Stimulated activated effector memory CD8-positive, alpha-beta T cell treated with anti-CD3 and anti-CD28 coated beads, Interleukin-12 subunit alpha, Interleukin-12 subunit beta, amount 100 ng/mL, for 72 hours (primary cell): ENCODE measurements around the gene RAD54L2.
"Not testable (repeated sequence)": the region's sequence is repeated elsewhere in the genome, so short reads cannot be mapped to it uniquely, and the experiment has no call there.

Source experiments
- ATAC-seq: fragments of 150-1000 bp; cut with Tn5 transposase; 2 replicates; pipeline ENCODE4 v1.10.0; 2021
- DNase-seq, 2 donors: peaks; one replicate each; pipeline ENCODE4 v3.0.0; 2021 to 2022; ENCODE audit warnings: low spot score in 2 of 2
- H3K27ac Mint-ChIP-seq: one replicate; pipeline ENCODE4 v1.8.0; 2022; ENCODE audit warnings: mild to moderate bottlenecking, mixed read lengths
- H3K36me3 Mint-ChIP-seq: one replicate; pipeline ENCODE4 v1.8.0; 2022; ENCODE audit warnings: mild to moderate bottlenecking, mixed read lengths
- H3K4me1 Mint-ChIP-seq: one replicate; pipeline ENCODE4 v1.8.0; 2022; ENCODE audit warnings: mixed read lengths
- H3K4me3 Mint-ChIP-seq: one replicate; pipeline ENCODE4 v1.8.0; 2022; ENCODE audit warnings: mild to moderate bottlenecking, mixed read lengths
- H3K9me3 Mint-ChIP-seq: one replicate; pipeline ENCODE4 v1.8.0; 2022; ENCODE audit warnings: mixed read lengths

Gene RAD54L2, protein sequence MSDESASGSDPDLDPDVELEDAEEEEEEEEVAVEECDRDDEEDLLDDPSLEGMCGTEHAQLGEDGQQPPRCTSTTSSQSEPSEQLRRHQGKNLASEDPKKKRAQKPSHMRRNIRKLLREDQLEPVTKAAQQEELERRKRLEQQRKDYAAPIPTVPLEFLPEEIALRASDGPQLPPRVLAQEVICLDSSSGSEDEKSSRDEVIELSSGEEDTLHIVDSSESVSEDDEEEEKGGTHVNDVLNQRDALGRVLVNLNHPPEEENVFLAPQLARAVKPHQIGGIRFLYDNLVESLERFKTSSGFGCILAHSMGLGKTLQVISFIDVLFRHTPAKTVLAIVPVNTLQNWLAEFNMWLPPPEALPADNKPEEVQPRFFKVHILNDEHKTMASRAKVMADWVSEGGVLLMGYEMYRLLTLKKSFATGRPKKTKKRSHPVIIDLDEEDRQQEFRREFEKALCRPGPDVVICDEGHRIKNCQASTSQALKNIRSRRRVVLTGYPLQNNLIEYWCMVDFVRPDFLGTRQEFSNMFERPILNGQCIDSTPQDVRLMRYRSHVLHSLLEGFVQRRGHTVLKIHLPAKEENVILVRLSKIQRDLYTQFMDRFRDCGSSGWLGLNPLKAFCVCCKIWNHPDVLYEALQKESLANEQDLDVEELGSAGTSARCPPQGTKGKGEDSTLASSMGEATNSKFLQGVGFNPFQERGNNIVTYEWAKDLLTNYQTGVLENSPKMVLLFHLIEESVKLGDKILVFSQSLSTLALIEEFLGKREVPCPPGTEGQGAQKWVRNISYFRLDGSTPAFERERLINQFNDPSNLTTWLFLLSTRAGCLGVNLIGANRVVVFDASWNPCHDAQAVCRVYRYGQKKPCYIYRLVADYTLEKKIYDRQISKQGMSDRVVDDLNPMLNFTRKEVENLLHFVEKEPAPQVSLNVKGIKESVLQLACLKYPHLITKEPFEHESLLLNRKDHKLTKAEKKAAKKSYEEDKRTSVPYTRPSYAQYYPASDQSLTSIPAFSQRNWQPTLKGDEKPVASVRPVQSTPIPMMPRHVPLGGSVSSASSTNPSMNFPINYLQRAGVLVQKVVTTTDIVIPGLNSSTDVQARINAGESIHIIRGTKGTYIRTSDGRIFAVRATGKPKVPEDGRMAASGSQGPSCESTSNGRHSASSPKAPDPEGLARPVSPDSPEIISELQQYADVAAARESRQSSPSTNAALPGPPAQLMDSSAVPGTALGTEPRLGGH (N-terminal part only)

DNA sequence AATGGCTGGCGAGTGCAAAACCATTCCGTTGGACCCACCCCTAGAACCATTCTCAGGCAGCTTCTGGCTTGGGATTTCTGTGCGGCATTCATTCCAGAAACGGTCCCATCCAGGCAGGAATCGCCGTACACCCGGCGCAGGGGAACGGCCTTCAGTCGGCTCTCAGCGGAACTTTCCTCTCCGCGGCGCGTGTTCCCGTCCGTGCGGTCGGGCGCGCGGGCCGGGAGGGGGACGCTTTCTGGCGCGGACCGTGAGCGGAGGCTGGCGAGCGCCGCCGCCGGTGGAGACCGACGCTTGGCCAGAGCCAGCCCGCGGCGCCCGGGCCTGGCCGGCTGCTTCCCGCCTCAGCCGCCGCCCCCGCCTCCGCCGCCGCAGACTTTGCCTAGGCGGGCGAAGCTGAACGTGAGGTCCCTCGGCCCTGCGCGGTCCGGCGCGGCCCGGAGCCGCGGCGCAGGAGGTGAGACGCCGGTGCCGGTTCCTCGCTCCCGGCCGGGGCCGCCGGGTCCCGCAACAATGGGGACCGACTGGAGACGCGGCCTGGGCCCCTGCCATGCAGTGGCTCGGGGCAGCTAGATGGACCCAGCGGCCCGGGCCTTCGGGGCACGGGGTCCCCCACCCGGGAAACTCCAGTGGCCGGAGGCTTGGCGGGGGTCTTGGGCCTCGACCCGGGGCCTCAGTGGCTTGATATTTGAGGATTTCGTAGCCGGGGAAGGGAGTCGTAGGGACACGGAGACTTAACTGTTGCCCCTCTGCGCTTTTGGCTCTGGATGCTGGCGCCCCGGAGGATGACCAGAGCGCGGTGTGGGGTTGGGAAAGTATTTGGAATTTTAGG, at the start of gene RAD54L2:
Gene RAD54L2 (plus strand): TSS at position 261 of the 832 bp plus-strand sequence. CDS start 51,702 bp downstream, outside the sequence.
- Mint-ChIP-seq H3K27ac (peak within 1 kb of the TSS; percentile 87), H3K36me3 (peaks cover 44% of the 10 kb centered on the region), H3K9me3 (no peaks in the 10 kb centered on the region), H3K4me1 (peaks cover 23% of the 10 kb centered on the region), H3K4me3 (peak within 1 kb of the TSS; percentile 83)
- DNase-seq = peak; percentile 76 to 90
- ATAC-seq = peak; percentile 89

- Mint-ChIP-seq H3K27ac (peak overlapping the region; percentile 92), H3K9me3 (no peaks in the 10 kb centered on the region), H3K4me1 (peaks cover 9% of the 10 kb centered on the region), H3K4me3 (peak overlapping the region; percentile 98), H3K36me3 (peaks cover 54% of the 10 kb centered on the region)
- peak; percentile 76 to 92 for DNase-seq
- ATAC-seq = peak; percentile 82
Measured at GRCh38 chr3:51498876-51499738, 39.4 kb upstream of the RAD54L2 start.

GRCh38 chr3:51500632-51501131, 37.8 kb upstream of the RAD54L2 start:
- Mint-ChIP-seq H3K27ac (peak overlapping the region; percentile 92), H3K36me3 (peaks cover 39% of the 10 kb centered on the region), H3K9me3 (no peaks in the 10 kb centered on the region), H3K4me1 (peaks cover 9% of the 10 kb centered on the region), H3K4me3 (peak overlapping the region; percentile 98)
- no peak for DNase-seq
- no peak for ATAC-seq

DNA sequence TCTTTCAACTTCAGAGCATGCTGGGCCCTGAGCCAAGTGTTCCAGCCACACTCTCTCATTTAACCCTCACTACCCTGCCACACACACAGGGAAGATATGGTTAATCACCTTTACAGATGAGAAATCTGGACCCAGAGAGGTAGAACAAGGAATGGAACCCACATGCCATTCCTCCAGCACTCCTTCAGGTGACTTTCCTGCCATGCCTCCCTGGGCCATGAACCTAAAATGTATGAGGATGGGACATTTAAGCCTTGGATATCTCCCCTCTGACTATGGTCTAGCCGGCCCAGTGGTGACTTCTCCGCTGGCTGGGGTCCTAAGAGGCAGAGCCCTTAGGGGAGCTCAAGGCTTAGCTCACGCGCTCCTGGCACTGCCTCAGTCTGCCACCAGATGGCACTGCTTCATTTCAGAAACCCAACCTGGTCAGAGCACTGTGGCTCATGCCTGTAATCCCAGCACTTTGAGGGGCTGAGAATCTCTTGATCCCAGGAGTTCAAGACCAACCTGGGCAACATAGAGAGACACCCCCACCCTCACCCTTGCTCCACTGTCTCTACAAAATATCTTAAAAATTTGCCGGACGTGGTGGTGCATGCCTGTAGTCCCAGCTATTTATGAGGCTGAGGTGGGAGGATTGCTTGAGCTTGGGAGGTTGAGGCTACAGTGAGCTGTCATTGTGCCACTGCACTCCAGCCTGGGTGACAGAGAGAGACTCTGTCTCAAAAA, 36.5 kb upstream of the RAD54L2 start:
- peak; percentile 11 for ATAC-seq
- H3K27ac Mint-ChIP-seq = peak overlapping the region; percentile 81

DNA sequence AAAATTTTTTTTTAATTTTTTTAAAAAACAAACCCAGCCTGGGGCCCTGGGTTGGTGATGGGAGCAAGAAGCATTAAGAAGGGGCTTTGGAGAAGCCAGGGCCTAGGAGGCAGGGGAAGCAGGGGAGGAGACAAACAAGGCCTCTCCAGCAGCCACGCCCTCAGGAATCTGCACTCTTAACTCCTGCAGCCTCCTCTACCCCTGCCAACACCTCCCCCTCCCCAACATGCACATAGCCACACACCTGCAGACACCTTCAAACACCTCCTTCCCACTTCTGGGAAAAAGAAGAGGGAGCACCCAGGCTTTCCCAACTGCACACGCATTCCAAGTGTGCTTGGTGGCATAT, 36.0 kb upstream of the RAD54L2 start:
- Mint-ChIP-seq H3K27ac (no peak overlapping the region), H3K4me1 (peaks cover 9% of the 10 kb centered on the region), H3K4me3 (no peak overlapping the region), H3K9me3 (no peaks in the 10 kb centered on the region), H3K36me3 (peaks cover 20% of the 10 kb centered on the region)
- DNase-seq = no peak
- ATAC-seq = no peak

More for the DNA sequence above, 36.5 kb upstream of the RAD54L2 start:
- Mint-ChIP-seq H3K9me3 (no peaks in the 10 kb centered on the region), H3K4me1 (peaks cover 9% of the 10 kb centered on the region), H3K36me3 (peaks cover 26% of the 10 kb centered on the region), H3K4me3 (no peak overlapping the region)
- peak; percentile 76 to 93 for DNase-seq

- DNase-seq (no peak), ATAC-seq (no peak)
- Mint-ChIP-seq H3K9me3 (no peaks in the 10 kb centered on the region), H3K4me1 (peaks cover 9% of the 10 kb centered on the region), H3K27ac (no peak overlapping the region), H3K4me3 (no peak overlapping the region), H3K36me3 (peaks cover 16% of the 10 kb centered on the region)
Measured at GRCh38 chr3:51503007-51503406, 35.5 kb upstream of the RAD54L2 start.

DNA sequence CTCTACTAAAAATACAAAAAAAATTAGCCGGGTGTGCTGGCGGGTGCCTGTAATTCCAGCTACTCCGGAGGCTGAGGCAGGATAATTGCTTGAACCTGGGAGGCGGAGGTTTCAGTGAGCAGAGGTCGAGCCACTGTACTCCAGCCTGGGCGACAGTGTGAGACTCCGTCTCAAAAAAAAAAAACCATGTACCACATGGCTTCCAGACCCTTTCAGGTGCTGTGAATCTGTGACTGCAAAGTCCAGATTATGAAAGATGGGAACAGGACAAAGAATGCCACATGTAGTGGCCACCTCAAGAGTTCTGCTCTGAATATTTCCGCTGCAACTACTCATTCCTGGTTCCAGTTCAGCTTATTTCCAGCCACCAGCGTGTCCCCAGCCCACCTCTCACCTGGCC, 30.3 kb upstream of the RAD54L2 start:
- Mint-ChIP-seq H3K9me3 (no peaks in the 10 kb centered on the region), H3K4me1 (peaks cover 6% of the 10 kb centered on the region), H3K27ac (no peak overlapping the region), H3K36me3 (no peaks in the 10 kb centered on the region), H3K4me3 (no peak overlapping the region)
- ATAC-seq = no peak
- no peak for DNase-seq

- peaks cover 6% of the 10 kb centered on the region for H3K4me1 Mint-ChIP-seq
- no peak overlapping the region for H3K4me3 Mint-ChIP-seq
- ATAC-seq = no peak
- H3K9me3 Mint-ChIP-seq = no peaks in the 10 kb centered on the region
- H3K36me3 Mint-ChIP-seq = no peaks in the 10 kb centered on the region
- DNase-seq = no peak
- no peak overlapping the region for H3K27ac Mint-ChIP-seq
Measured at GRCh38 chr3:51510996-51511395, 27.5 kb upstream of the RAD54L2 start.

DNA sequence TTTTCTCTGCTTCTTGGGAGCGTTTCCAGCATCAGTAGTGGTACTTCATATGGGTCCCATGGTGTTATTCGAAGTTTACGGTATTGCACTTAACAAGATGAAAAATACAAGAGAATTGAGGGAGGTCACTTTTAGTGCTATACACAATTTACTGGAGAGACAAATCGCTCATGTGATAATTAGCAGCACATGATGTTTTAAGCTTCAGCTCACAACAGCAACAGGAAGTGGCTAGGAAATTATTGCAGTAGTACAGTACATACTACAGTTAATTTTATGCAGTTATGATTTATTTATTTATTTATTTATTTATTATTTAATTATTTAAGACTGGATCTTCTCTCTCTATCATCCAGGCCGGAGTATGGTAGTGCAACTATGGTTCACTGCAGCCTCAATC, 24.3 kb upstream of the RAD54L2 start:
- no peak for DNase-seq
- Mint-ChIP-seq H3K27ac (no peak overlapping the region), H3K4me1 (peaks cover 6% of the 10 kb centered on the region), H3K4me3 (no peak overlapping the region), H3K9me3 (no peaks in the 10 kb centered on the region), H3K36me3 (no peaks in the 10 kb centered on the region)
- ATAC-seq = no peak

GRCh38 chr3:51519848-51520247, 18.7 kb upstream of the RAD54L2 start:
- peaks cover 6% of the 10 kb centered on the region for H3K4me1 Mint-ChIP-seq
- H3K36me3 Mint-ChIP-seq = no peaks in the 10 kb centered on the region
- no peak overlapping the region for H3K27ac Mint-ChIP-seq
- no peaks in the 10 kb centered on the region for H3K9me3 Mint-ChIP-seq
- ATAC-seq (no peak), DNase-seq (no peak)
- H3K4me3 Mint-ChIP-seq = no peak overlapping the region

DNA sequence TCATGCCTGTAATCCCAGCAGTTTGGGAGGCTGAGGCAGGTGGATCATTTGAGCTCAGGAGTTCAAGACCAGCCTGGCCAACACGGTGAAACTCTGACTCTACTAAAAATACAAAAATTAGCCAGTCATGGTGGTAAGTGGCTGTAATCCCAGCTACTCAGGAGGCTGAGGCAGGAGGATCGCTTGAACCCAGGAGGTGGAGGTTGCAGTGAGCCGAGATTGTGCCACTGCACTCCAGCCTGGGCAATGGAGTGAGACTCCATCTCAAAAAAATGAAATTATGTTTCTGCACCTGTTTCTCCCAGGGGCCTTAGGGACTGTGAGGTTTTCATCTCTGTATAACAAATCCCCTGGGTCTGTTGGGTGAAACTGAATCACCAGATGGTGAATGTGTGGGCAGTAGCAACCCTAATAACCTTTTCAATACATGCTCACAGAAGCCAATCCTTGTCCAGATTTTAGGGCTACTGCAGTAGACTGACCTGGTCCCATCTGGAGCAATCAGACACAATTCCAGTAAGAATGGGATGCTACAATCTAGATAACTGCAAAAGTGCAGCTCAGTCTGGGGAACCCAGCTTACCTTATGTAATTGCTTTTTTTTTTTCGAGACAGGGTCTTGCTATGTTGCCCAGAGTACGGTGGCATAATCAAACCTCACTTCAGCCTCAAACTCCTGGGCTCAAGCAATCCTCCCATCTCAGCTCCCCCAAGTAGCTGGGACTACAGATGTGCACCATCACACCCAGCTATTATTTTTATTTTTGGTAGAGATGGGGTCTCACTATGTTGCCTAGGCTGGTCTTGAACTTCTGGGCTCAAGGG, 17.4 kb upstream of the RAD54L2 start:
- not testable (repeated sequence) for H3K9me3 Mint-ChIP-seq, H3K27ac Mint-ChIP-seq, ATAC-seq, DNase-seq, H3K4me1 Mint-ChIP-seq, H3K4me3 Mint-ChIP-seq, H3K36me3 Mint-ChIP-seq

- no peak overlapping the region for H3K27ac Mint-ChIP-seq
- DNase-seq (no peak), ATAC-seq (no peak)
- peaks cover 6% of the 10 kb centered on the region for H3K4me1 Mint-ChIP-seq
- no peaks in the 10 kb centered on the region for H3K36me3 Mint-ChIP-seq
- H3K9me3 Mint-ChIP-seq = no peaks in the 10 kb centered on the region
- no peak overlapping the region for H3K4me3 Mint-ChIP-seq
Measured at GRCh38 chr3:51522273-51522962, 16.1 kb upstream of the RAD54L2 start.
